ENCODE results near the gene RNASE1. TPM values are rescaled to one million over a fixed set of nuclear protein-coding genes. Genes with fewer than 3 reads are reported as not detected.

RNASE1 gene
- total RNA-seq (2021) (3.4 to 6.2 TPM (median 4.7 TPM) in 3 replicates), Bru-seq, nascent RNA (percentile 51 among the genes with signal in this experiment)
- long read RNA-seq, experiment 1, partial matches to known transcripts, result 0 of 1 reads
- long read RNA-seq, experiment 1, other reads (novel, unspliced or antisense), result 1 of 1 reads
- long read RNA-seq, experiment 2, partial matches to known transcripts, result 0 of 1 reads
- long read RNA-seq, experiment 2, other reads (novel, unspliced or antisense), result 0 of 1 reads
- long read RNA-seq, experiment 3, partial matches to known transcripts, result 0 of 1 reads
- long read RNA-seq, experiment 3, other reads (novel, unspliced or antisense), result 0 of 1 reads

- Mint-ChIP-seq H3K9me3 (no peaks in the 10 kb centered on the region), H3K4me3 (no peak within 1 kb of the TSS), H3K27ac (no peak within 1 kb of the TSS), H3K27me3 (ENCODE audit: low read depth) (no peaks in the 10 kb centered on the region; the same call in 1 of the 2 replicates), H3K36me3 (no peaks in the 10 kb centered on the region), H3K4me1 (peaks cover 65% of the 10 kb centered on the region)
- POLR2A ChIA-PET, result no interaction called here
- no peak for DNase-seq (ENCODE audit: low spot score)
- TF ChIP-seq ZMAT4 (CRISPR knock-in tag; IDR thresholded peaks at IDR 0.05) (no peak), CDX4 (CRISPR knock-in tag; IDR thresholded peaks at IDR 0.05; ENCODE audit: borderline replicate concordance) (no peak), TEAD1 (CRISPR knock-in tag; IDR thresholded peaks at IDR 0.05) (no peak), CTCF (IDR thresholded peaks at IDR 0.05) (no peak), KAT7 (CRISPR knock-in tag; IDR thresholded peaks at IDR 0.05; ENCODE audit: borderline replicate concordance) (no peak)
- no peak; the same call in 1 of the 2 replicates for ATAC-seq
- CTCF ChIA-PET, result interaction anchor here (0.6 to 1.8 kb wide), 8 partner anchors 9 to 169 kb away, joined by 3 to 7 read pairs (median 3); no protein-coding TSS in a partner anchor
These were observed at the start of gene RNASE1 for GRCh38 chr14:20802341-20803084. TSS of gene RNASE1 (minus strand) at chr14:20802844. CDS start at chr14:20802068, 776 bp downstream.

GRCh38 chr14:20848955-20849570, 46.4 kb upstream of the RNASE1 start:
- POLR2A ChIA-PET, result interaction anchor here (0.6 kb wide), 1 partner anchor 145 kb away, joined by 3 read pairs; no protein-coding TSS in a partner anchor
- Mint-ChIP-seq H3K27ac (no peak overlapping the region), H3K4me3 (no peak overlapping the region), H3K27me3 (ENCODE audit: low read depth) (no peaks in the 10 kb centered on the region), H3K4me1 (peaks cover 12% of the 10 kb centered on the region), H3K9me3 (no peaks in the 10 kb centered on the region), H3K36me3 (no peaks in the 10 kb centered on the region)
- TF ChIP-seq NFATC4 (CRISPR knock-in tag; IDR thresholded peaks at IDR 0.05) (no peak), ZNF423 (CRISPR knock-in tag; IDR thresholded peaks at IDR 0.05) (peak; percentile 83), AFF4 (CRISPR knock-in tag; IDR thresholded peaks at IDR 0.05; ENCODE audit: borderline replicate concordance) (no peak), ZNF138 (CRISPR knock-in tag; conservative IDR thresholded peaks at IDR 0.05) (no peak)
- ATAC-seq (peak; percentile 65), DNase-seq (ENCODE audit: low spot score) (no peak)
- CTCF ChIA-PET, result interaction anchor here (0.5 to 5.0 kb wide), 12 partner anchors 9 to 244 kb away, joined by 3 to 60 read pairs (median 4); no protein-coding TSS in a partner anchor

- CTCF ChIA-PET, result interaction anchor here (0.8 to 5.0 kb wide), 10 partner anchors 10 to 245 kb away, joined by 3 to 60 read pairs (median 6); no protein-coding TSS in a partner anchor
These were observed 45.8 kb upstream of the RNASE1 start for GRCh38 chr14:20848316-20848954.

More at GRCh38 chr14:20848316-20848954, 45.8 kb upstream of the RNASE1 start:
- no peaks in the 10 kb centered on the region for H3K9me3 Mint-ChIP-seq
- no peaks in the 10 kb centered on the region for H3K27me3 Mint-ChIP-seq (ENCODE audit: low read depth)
- no peak overlapping the region for H3K27ac Mint-ChIP-seq
- peaks cover 12% of the 10 kb centered on the region for H3K4me1 Mint-ChIP-seq
- no peaks in the 10 kb centered on the region for H3K36me3 Mint-ChIP-seq
- POLR2A ChIA-PET, result interaction anchor here (0.6 kb wide), 1 partner anchor 146 kb away, joined by 3 read pairs; no protein-coding TSS in a partner anchor
- H3K4me3 Mint-ChIP-seq, result no peak overlapping the region
- ATAC-seq (peak; percentile 16; the same call in 1 of the 2 replicates), DNase-seq (ENCODE audit: low spot score) (no peak)
- no peak for TF ChIP-seq HMGA2 (CRISPR knock-in tag; IDR thresholded peaks at IDR 0.05)
- TF ChIP-seq SOX15 (CRISPR knock-in tag; IDR thresholded peaks at IDR 0.05), result no peak
- TF ChIP-seq FOXK1 (CRISPR knock-in tag; IDR thresholded peaks at IDR 0.05), result no peak
- TF ChIP-seq GABPB1 (CRISPR knock-in tag; IDR thresholded peaks at IDR 0.05), result no peak
- no peak for TF ChIP-seq SP1 (CRISPR knock-in tag; conservative IDR thresholded peaks at IDR 0.05)
- no peak for TF ChIP-seq IRF2 (CRISPR knock-in tag; IDR thresholded peaks at IDR 0.05; ENCODE audit: borderline replicate concordance, low read depth)
- no peak for TF ChIP-seq ZNF138 (CRISPR knock-in tag; conservative IDR thresholded peaks at IDR 0.05)
- TF ChIP-seq CDX4 (CRISPR knock-in tag; IDR thresholded peaks at IDR 0.05; ENCODE audit: borderline replicate concordance), result no peak
- no peak for TF ChIP-seq MLX (CRISPR knock-in tag; IDR thresholded peaks at IDR 0.05)

Data from WTC11 (cell line).